Stimulated activated CD8-positive, alpha-beta memory T cell treated with anti-CD3 and anti-CD28 coated beads, Interleukin-15, amount 100 ng/mL, for 24 hours (primary cell): ENCODE measurements around the gene RAB33B.

Source experiments
- DNase-seq: peaks from one replicate; pipeline ENCODE4 v3.0.0-alpha.2; 2020; ENCODE audit warnings: low read depth

Gene RAB33B

DNA sequence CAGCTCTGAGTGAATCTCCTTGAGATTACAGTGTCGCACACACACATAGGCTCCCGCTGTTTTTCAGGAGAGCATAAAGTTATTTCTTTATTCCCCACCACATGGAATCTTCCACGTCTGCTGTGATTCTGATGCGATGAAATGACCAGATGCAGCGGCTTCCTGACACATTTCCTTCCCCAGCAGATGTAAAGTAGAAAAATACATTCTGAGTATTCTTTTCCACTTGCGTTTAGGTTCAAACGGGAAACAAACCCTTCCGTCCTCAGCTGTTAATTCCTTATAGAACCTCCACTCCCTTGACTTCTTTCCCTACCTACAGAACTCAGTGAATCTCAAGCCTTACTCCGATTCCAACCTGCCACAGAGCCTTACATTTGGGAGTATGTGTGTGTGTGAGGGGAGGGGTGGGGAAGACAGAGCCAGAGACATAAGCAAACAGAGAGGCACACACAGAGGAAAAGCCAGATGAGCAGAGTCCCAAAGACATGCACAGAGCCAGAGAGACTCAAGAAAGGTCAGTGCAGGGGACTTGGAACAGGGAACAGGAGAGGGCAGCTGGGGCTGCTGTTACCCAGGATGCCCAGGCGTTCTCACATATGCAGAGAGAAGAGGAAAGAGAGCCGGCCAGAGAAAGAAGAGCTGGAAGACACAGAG is 54.8 kb downstream of the RAB33B start:
- no peak for DNase-seq

DNA sequence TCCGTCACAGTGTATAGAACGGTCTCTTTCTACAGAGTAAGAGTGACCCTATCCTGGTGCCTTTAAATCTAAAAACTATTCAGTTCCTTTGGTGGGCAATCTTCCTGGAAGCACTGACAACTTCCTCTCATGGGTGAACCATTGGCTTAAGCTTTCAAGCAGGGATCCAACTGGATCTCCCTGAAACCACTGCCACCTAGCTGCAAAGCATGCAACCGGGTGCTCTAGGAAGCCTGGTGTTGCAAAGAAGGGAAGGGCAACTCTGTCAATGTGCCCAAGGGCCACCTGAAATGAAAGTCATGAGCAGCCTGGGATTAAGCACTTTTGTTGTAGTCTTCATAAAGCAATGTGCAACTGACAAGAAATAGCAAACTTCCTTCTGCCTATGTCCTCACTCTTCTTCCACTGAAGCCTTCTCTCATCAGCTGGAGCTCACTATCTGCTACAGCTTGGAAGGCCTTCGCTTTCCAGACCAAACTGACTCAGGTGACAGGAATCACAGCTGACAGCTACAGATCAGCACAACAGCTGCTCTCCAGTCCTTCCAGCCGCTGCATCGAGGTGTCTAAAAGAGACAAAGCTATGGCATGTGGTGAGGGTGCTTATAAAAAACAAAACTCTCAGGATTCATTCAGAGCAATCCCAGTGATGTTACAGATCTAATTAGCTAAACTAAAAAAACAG is 55.9 kb downstream of the RAB33B start:
- DNase-seq = no peak

DNA sequence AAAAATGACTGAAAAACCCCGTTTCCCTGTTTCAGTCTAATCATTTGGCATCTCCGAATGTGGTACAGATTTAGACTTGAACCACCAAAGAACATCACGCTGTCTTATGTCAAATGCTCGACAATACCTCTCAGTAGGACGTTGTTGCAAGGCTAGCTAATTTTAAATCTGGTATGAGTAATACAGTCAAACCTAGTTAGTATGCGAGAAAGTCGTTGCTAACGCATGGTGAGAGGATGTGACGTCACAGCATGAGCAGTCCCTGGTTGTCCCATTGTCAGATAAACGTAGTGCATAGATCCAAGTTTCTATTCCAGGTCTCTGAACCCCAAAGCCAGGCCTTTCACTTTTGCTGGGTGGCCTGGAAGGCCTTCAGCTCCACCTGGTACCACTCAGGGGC is 57.4 kb downstream of the RAB33B start:
- no peak for DNase-seq

DNA sequence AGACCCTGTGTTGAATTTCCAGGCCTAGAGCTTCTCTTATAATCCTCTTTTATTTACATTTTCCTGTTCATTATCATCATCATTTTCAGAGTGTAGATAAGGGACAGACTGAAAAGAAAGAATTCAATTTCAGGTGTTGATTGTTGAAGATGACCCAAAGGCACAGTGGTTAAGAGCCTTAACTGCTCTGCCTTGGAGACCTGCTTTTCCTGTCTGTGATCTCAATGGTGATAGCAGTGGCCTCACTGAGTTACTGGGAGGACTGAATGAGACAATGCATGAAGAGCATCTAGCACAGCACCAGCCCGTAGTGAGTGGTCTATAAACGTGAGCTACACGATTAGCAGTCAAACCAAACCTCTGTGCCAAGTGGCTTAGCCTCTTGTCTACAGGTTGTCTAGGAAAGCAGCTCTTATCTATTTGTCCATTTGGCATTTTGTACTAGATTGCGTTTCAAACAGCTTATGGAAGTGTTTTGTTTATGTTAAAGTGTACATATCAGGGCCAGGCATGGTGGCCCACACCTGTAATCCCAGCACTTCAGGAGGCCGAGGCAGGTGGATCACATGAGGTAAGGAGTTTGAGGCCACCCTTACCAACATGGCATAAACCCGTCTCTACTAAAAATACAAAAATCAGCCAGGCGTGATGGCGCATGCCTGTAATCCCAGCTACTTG is 60.6 kb downstream of the RAB33B start:
- no peak for DNase-seq

- no peak for DNase-seq
These were observed 61.6 kb downstream of the RAB33B start for GRCh38 chr4:139515531-139515958.

DNA sequence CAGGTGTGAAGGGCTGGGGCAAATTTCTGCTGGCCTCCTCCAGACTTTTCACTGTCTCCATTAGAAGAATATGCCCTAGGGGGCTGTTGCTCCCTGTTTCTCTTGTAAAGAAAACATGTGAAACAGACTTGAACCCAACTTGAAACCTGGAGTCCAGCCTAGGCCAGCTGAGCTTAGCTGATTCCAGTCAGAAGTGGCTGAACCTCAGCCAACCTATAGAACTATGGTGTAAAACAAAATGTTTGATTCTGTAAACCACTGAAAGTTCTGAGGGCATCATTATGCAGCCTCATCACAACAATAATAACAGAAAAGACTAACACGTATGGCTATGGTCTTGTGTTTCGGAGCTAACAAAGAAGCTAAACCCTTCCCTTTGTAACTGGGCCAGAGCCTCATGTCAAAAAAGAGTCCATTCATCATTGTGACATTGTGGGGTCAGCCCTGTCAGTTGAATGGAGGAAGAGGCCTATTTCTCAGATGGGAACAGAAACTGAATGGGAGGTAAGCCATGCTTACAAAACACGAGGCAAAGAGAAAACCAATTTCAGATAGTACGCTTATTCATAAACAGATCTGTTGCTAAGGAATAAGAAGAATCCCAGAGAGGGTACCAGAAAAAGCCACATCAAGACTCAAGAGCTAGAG is 68.0 kb downstream of the RAB33B start:
- no peak for DNase-seq

DNA sequence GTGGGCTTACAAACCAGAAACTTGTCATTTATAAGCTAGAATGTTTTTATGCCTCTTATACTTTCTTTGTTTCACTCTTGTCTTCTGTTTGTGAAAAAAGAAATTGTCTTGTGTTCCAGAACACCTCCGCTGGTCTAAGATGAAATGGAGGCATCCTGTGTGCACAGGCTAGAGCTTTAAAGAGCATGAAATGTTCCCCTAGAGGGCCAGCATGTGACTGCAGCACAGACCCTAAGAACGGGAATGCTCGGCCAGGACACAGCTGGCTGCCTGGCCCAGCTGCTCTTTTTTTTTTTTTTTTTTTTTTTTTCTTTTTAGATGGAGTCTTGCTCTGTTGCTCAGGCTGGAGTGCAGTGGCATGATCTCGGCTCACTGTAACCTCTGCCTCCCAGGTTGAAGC is 68.5 kb downstream of the RAB33B start:
- no peak for DNase-seq

DNA sequence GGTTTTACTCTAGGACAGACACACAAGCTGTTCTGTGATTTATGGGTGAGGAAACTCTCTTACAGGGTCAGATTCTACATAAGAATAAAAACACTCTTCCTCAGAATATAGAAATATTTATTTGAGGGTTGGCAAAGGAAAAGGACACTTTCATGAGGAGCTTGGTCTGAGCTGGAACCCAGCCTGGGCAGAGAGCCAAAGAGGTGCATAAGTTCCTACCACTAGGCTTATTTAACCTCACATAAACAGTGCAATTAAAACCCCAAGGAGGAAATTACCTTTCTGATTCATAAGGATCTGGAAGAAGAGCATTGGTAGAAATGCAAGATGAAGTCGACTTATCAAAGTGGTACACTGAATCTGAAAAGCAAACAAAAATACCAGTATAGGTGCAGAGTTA is 69.2 kb downstream of the RAB33B start:
- DNase-seq = no peak

DNA sequence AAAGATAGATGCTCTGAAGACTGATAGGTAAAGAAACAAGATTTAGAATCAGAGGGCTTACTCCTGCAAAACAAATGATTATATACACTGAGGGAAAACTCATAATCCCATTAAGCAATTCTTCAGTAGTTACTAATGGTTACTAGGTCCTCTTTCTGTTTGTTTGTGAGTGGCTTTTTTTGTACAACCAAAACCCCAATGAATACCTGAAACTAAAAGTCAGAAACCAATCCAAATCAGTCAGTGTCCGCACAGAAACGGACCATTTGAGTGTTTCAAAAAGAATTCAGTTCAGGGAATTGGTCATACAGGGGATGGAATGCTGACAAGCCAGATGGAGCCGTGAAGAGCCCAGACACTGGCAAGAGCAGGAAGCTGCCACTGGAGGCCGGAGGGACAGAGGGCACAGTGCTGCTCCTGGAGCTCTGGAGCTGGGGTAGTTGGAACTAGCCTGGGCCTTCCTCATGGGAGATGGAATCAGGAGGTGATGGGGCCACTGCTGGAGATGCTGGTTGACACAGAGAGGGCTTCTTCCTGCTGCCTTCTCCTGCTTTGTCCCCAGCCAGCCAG is 70.2 kb downstream of the RAB33B start:
- DNase-seq = no peak

DNA sequence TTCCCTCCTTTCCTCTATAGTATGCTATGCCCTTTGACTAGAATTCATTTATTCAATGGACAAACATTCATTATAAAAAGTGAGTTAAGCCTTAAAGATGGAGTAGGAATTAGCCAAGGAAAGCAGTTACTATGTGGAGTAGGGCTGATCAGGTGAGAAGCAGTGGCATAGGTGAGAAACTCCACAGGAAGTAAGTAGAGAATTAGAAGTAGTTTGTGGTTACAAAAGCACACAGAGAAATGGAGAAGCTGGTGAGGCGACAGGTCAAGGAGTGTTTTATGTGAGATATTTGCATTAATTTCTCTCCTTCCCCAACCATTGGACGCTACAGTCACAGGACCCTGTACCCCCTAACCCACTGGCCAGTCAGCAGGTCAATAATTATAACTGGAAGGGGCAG is 71.5 kb downstream of the RAB33B start:
- no peak for DNase-seq
